ENCODE results near the gene AACS. TPM values are rescaled to one million over a fixed set of nuclear protein-coding genes. Genes with fewer than 3 reads are reported as not detected.
"Not testable (repeated sequence)": the region's sequence is repeated elsewhere in the genome, so short reads cannot be mapped to it uniquely, and the experiment has no call there.

Gene AACS
- total RNA-seq, 1 experiment from 2014 or later, result 54.0 TPM

GRCh38 chr12:125029761-125030358 lies 35.4 kb upstream of the AACS start:
- H3K9me3 Mint-ChIP-seq, result peaks cover 2% of the 10 kb centered on the region
- no peak overlapping the region for H3K4me3 Mint-ChIP-seq
- TF ChIP-seq EMX1 (CRISPR knock-in tag; IDR thresholded peaks at IDR 0.05) (no peak), ZNF281 (CRISPR knock-in tag; IDR thresholded peaks at IDR 0.05) (no peak), FOXK1 (CRISPR knock-in tag; IDR thresholded peaks at IDR 0.05) (no peak), GRHL2 (CRISPR knock-in tag; IDR thresholded peaks at IDR 0.05; ENCODE audit: insufficient replicate concordance, severe bottlenecking) (no peak), ZNF671 (CRISPR knock-in tag; IDR thresholded peaks at IDR 0.05) (no peak), GTF2I (CRISPR knock-in tag; conservative IDR thresholded peaks at IDR 0.05) (no peak), HMGA2 (CRISPR knock-in tag; IDR thresholded peaks at IDR 0.05) (no peak), TEAD4 (CRISPR knock-in tag; IDR thresholded peaks at IDR 0.05) (no peak), ZNF425 (CRISPR knock-in tag; conservative IDR thresholded peaks at IDR 0.05) (no peak), ATF1 (CRISPR knock-in tag; IDR thresholded peaks at IDR 0.05) (no peak), ETV6 (CRISPR knock-in tag; IDR thresholded peaks at IDR 0.05) (no peak), ZNF423 (CRISPR knock-in tag; IDR thresholded peaks at IDR 0.05) (no peak), NFE2L1 (CRISPR knock-in tag; IDR thresholded peaks at IDR 0.05) (no peak), RORB (CRISPR knock-in tag; IDR thresholded peaks at IDR 0.05) (no peak)
- TF ChIP-seq, protein P1, sequence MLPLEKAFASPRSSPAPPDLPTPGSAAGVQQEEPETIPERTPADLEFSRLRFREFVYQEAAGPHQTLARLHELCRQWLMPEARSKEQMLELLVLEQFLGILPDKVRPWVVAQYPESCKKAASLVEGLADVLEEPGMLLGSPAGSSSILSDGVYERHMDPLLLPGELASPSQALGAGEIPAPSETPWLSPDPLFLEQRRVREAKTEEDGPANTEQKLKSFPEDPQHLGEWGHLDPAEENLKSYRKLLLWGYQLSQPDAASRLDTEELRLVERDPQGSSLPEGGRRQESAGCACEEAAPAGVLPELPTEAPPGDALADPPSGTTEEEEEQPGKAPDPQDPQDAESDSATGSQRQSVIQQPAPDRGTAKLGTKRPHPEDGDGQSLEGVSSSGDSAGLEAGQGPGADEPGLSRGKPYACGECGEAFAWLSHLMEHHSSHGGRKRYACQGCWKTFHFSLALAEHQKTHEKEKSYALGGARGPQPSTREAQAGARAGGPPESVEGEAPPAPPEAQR (CRISPR knock-in tag; IDR thresholded peaks at IDR 0.05), result no peak
- TF ChIP-seq, protein P2, sequence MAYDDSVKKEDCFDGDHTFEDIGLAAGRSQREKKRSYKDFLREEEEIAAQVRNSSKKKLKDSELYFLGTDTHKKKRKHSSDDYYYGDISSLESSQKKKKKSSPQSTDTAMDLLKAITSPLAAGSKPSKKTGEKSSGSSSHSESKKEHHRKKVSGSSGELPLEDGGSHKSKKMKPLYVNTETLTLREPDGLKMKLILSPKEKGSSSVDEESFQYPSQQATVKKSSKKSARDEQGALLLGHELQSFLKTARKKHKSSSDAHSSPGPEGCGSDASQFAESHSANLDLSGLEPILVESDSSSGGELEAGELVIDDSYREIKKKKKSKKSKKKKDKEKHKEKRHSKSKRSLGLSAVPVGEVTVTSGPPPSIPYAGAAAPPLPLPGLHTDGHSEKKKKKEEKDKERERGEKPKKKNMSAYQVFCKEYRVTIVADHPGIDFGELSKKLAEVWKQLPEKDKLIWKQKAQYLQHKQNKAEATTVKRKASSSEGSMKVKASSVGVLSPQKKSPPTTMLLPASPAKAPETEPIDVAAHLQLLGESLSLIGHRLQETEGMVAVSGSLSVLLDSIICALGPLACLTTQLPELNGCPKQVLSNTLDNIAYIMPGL (CRISPR knock-in tag; IDR thresholded peaks at IDR 0.05), result no peak
- TF ChIP-seq, protein P3, sequence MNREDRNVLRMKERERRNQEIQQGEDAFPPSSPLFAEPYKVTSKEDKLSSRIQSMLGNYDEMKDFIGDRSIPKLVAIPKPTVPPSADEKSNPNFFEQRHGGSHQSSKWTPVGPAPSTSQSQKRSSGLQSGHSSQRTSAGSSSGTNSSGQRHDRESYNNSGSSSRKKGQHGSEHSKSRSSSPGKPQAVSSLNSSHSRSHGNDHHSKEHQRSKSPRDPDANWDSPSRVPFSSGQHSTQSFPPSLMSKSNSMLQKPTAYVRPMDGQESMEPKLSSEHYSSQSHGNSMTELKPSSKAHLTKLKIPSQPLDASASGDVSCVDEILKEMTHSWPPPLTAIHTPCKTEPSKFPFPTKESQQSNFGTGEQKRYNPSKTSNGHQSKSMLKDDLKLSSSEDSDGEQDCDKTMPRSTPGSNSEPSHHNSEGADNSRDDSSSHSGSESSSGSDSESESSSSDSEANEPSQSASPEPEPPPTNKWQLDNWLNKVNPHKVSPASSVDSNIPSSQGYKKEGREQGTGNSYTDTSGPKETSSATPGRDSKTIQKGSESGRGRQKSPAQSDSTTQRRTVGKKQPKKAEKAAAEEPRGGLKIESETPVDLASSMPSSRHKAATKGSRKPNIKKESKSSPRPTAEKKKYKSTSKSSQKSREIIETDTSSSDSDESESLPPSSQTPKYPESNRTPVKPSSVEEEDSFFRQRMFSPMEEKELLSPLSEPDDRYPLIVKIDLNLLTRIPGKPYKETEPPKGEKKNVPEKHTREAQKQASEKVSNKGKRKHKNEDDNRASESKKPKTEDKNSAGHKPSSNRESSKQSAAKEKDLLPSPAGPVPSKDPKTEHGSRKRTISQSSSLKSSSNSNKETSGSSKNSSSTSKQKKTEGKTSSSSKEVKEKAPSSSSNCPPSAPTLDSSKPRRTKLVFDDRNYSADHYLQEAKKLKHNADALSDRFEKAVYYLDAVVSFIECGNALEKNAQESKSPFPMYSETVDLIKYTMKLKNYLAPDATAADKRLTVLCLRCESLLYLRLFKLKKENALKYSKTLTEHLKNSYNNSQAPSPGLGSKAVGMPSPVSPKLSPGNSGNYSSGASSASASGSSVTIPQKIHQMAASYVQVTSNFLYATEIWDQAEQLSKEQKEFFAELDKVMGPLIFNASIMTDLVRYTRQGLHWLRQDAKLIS (CRISPR knock-in tag; IDR thresholded peaks at IDR 0.05; ENCODE audit: borderline replicate concordance), result no peak
- TF ChIP-seq, protein P4, sequence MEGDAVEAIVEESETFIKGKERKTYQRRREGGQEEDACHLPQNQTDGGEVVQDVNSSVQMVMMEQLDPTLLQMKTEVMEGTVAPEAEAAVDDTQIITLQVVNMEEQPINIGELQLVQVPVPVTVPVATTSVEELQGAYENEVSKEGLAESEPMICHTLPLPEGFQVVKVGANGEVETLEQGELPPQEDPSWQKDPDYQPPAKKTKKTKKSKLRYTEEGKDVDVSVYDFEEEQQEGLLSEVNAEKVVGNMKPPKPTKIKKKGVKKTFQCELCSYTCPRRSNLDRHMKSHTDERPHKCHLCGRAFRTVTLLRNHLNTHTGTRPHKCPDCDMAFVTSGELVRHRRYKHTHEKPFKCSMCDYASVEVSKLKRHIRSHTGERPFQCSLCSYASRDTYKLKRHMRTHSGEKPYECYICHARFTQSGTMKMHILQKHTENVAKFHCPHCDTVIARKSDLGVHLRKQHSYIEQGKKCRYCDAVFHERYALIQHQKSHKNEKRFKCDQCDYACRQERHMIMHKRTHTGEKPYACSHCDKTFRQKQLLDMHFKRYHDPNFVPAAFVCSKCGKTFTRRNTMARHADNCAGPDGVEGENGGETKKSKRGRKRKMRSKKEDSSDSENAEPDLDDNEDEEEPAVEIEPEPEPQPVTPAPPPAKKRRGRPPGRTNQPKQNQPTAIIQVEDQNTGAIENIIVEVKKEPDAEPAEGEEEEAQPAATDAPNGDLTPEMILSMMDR (IDR thresholded peaks at IDR 0.05), result no peak
- ChIA-PET CTCF (no interaction called here), POLR2A (no interaction called here)
- H3K4me1 Mint-ChIP-seq, result peaks cover 8% of the 10 kb centered on the region
- no peak overlapping the region for H3K27ac Mint-ChIP-seq
- peaks cover 10% of the 10 kb centered on the region for H3K36me3 Mint-ChIP-seq
- no peak for ATAC-seq
- H3K27me3 Mint-ChIP-seq (ENCODE audit: low read depth), result no peaks in the 10 kb centered on the region
- no peak for DNase-seq (ENCODE audit: low spot score)

DNA sequence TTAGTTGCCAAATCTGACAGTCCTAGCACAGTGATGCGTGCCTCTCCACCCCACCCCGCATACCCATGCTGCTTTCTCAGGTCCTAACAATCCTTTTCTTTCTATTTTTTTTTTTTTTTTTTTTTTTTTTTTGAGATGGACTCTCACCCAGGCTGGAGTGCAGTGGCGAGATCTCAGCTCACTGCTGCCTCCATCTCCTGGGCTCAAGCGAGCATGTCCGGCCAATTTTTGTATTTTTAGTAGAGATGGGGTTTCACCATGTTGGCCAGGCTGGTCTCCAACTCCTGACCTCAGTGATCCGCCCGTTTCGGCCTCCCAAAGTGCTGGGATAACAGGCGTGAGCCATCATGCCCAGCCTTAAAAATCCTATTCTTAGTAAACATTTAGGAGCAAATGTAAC lies 33.8 kb upstream of the AACS start:
- DNase-seq (ENCODE audit: low spot score); H3K27me3 Mint-ChIP-seq (ENCODE audit: low read depth); POLR2A ChIA-PET; ATAC-seq; H3K4me1 Mint-ChIP-seq; CTCF ChIA-PET; H3K36me3 Mint-ChIP-seq; H3K4me3 Mint-ChIP-seq: not testable (repeated sequence)
- peak overlapping the region; percentile 92; the same call in 1 of the 2 replicates for H3K27ac Mint-ChIP-seq
- peaks cover 11% of the 10 kb centered on the region for H3K9me3 Mint-ChIP-seq

All from WTC11 (cell line).